Liver (tissue), 9 donors: ENCODE data around the gene CARD14. TPM values are rescaled to one million over a fixed set of nuclear protein-coding genes. Genes with fewer than 3 reads are reported as not detected.

Source experiments
- DNase-seq: peaks from one replicate; pipeline ENCODE4 v3.0.0-alpha.2; 2017; ENCODE audit warnings: low spot score
- H3K27ac ChIP-seq, 2 donors: one replicate each; pipeline ENCODE4 v1.7.0; 2013; ENCODE audit warnings: inconsistent platforms in 2 of 2, low read length in 2 of 2, control low read depth in 1 of 2, low read depth in 1 of 2, mild to moderate bottlenecking in 1 of 2
- H3K27me3 ChIP-seq, 4 donors: one replicate each; pipeline versions ENCODE4 v1.6.1 to v1.7.0; 2013; ENCODE audit warnings: low read length in 3 of 4, inconsistent platforms in 1 of 4, mild to moderate bottlenecking in 1 of 4, moderate library complexity in 1 of 4; ENCODE audit not compliant: control insufficient read depth in 4 of 4, insufficient read depth in 4 of 4
- H3K36me3 ChIP-seq, 4 donors: one replicate each; pipeline versions ENCODE4 v1.6.1 to v1.7.0; 2013; ENCODE audit warnings: low read length in 3 of 4, mild to moderate bottlenecking in 3 of 4, low read depth in 1 of 4, moderate library complexity in 1 of 4; ENCODE audit not compliant: control insufficient read depth in 4 of 4, insufficient read depth in 3 of 4
- H3K4me1 ChIP-seq, 4 donors: one replicate each; pipeline versions ENCODE4 v1.6.1 to v1.7.0; 2013; ENCODE audit warnings: low read length in 3 of 4, mild to moderate bottlenecking in 3 of 4, moderate library complexity in 1 of 4; ENCODE audit not compliant: control insufficient read depth in 4 of 4, insufficient read depth in 4 of 4
- H3K4me3 ChIP-seq, 3 donors: one replicate each; pipeline versions ENCODE4 v1.6.1 to v1.7.0; 2013; ENCODE audit warnings: low read length in 3 of 3, control low read depth in 1 of 3, low read depth in 1 of 3, mild to moderate bottlenecking in 1 of 3
- H3K9ac ChIP-seq, 2 donors: one replicate each; pipeline ENCODE4 v1.7.0; 2013; ENCODE audit warnings: low read length in 2 of 2, mild to moderate bottlenecking in 2 of 2, moderate library complexity in 2 of 2, control low read depth in 1 of 2, low read depth in 1 of 2
- H3K9me3 ChIP-seq, 4 donors: one replicate each; pipeline versions ENCODE4 v1.6.1 to v1.7.0; 2013; ENCODE audit warnings: low read length in 3 of 4; ENCODE audit not compliant: control insufficient read depth in 4 of 4
- CTCF ChIP-seq: fragments of 150-350 bp; IDR thresholded peaks from 2 replicates; pipeline ENCODE4 v1.5.1; 2017; ENCODE audit warnings: improper control_type of control experiment, low read depth, low read length; ENCODE audit not compliant: missing input control
- FOXA1 ChIP-seq: IDR thresholded peaks from 2 replicates; pipeline ENCODE4 v1.6.1; 2016; ENCODE audit warnings: antibody characterized with exemption
- GABPA ChIP-seq, 2 donors: IDR thresholded peaks in 1 of 2; conservative IDR thresholded peaks in 1 of 2; 2 replicates each; pipeline ENCODE4 v1.6.1; 2016; ENCODE audit warnings: antibody characterized with exemption in 2 of 2, mild to moderate bottlenecking in 1 of 2, moderate library complexity in 1 of 2
- HNF4A ChIP-seq, 2 donors: conservative IDR thresholded peaks; 2 replicates each; pipeline ENCODE4 v1.6.1; 2016; ENCODE audit warnings: antibody characterized with exemption in 2 of 2, mild to moderate bottlenecking in 2 of 2
- HNF4G ChIP-seq: IDR thresholded peaks from 2 replicates; pipeline ENCODE4 v1.6.1; 2016; ENCODE audit warnings: antibody characterized with exemption
- MAX ChIP-seq: IDR thresholded peaks from 2 replicates; pipeline ENCODE4 v1.6.1; 2016; ENCODE audit warnings: antibody characterized with exemption
- NR2F2 ChIP-seq: IDR thresholded peaks from 2 replicates; pipeline ENCODE4 v1.6.1; 2016; ENCODE audit warnings: antibody characterized with exemption
- REST ChIP-seq: IDR thresholded peaks from 2 replicates; pipeline ENCODE4 v1.6.1; 2016; ENCODE audit warnings: antibody characterized with exemption, mild to moderate bottlenecking
- RXRA ChIP-seq, 2 donors: IDR thresholded peaks; 2 replicates each; pipeline ENCODE4 v1.6.1; 2017 to 2018; ENCODE audit warnings: antibody characterized with exemption in 2 of 2, mild to moderate bottlenecking in 1 of 2
- WGBS: extraction: QIAGEN DNeasy Blood & Tissue Kit; methylation state at CpG from one replicate; pipeline ENCODE4 v1.1.7; 2013; 5-methylcytosine and 5-hydroxymethylcytosine counted together
- polyA plus RNA-seq, 2 donors: library from polyadenylated mRNA; stranded (reverse) in 1 of 2; unstranded in 1 of 2; fragments of 200-250 nt in 1 of 2; fragments of >200 nt in 1 of 2; fragmentation: Nextera tagmentation in 1 of 2; extraction: Ambion mirVana in 1 of 2; gene quantifications; one replicate each; pipeline versions ENCODE4 v1.2.1 to v1.2.3, GENCODE V29; 2013 to 2015
- total RNA-seq, 2 donors: library from RNA; depleted of rRNA; stranded (reverse); fragments of >200 nt; gene quantifications; one replicate each; pipeline ENCODE4 v1.2.3, GENCODE V29; 2014
- TF ChIP-seq, protein P1 (sequence below): IDR thresholded peaks from 2 replicates; pipeline ENCODE4 v1.6.1; 2016; ENCODE audit warnings: antibody characterized with exemption
- donor health status: healthy.
- donor health status: healthy.
- donor health status: healthy.
- donor health status: healthy.
- donor health status: healthy.

Gene CARD14
- total and polyA plus RNA-seq, 4 donors = 0.07 to 0.70 (median 0.29) TPM

DNA sequence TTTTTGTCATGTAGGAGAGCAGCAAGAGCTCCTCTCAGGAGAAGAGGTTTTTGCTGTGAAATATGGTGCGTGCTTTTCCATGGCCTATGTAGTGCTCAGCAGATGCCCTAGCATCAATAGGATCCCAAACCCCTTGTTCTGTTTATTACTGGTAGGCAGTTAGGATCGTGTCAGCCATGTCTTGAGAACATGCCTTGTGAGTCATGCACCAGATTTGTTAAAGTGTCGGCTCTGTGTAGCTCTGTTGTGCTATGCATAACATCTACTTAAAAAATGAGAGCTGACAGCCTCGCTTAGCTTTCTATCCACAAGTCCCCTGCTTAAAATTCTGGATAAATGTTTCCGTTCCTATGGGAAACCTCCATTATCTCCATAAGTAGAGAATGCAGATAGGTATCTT is 18.5 kb upstream of the CARD14 start:
- no peak for DNase-seq
- Histone ChIP-seq H3K4me1 (peaks cover 3 to 7% (median 6%) of the 10 kb centered on the region in 4 donors), H3K27me3 (no peaks in the 10 kb centered on the region), H3K36me3 (no peaks in the 10 kb centered on the region), H3K9ac (no peak overlapping the region), H3K4me3 (no peak overlapping the region), H3K27ac (no peak overlapping the region), H3K9me3 (peaks cover 0 to 10% (median 0%) of the 10 kb centered on the region in 4 donors)
- 90% methylated on average over 5 of the region's 5 CpGs for WGBS
- TF ChIP-seq HNF4G (no peak), NR2F2 (no peak), RXRA (IDR thresholded peaks at IDR 0.05) (no peak), FOXA1 (no peak)
- TF ChIP-seq, protein P1, sequence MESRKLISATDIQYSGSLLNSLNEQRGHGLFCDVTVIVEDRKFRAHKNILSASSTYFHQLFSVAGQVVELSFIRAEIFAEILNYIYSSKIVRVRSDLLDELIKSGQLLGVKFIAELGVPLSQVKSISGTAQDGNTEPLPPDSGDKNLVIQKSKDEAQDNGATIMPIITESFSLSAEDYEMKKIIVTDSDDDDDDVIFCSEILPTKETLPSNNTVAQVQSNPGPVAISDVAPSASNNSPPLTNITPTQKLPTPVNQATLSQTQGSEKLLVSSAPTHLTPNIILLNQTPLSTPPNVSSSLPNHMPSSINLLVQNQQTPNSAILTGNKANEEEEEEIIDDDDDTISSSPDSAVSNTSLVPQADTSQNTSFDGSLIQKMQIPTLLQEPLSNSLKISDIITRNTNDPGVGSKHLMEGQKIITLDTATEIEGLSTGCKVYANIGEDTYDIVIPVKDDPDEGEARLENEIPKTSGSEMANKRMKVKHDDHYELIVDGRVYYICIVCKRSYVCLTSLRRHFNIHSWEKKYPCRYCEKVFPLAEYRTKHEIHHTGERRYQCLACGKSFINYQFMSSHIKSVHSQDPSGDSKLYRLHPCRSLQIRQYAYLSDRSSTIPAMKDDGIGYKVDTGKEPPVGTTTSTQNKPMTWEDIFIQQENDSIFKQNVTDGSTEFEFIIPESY = no peak

DNA sequence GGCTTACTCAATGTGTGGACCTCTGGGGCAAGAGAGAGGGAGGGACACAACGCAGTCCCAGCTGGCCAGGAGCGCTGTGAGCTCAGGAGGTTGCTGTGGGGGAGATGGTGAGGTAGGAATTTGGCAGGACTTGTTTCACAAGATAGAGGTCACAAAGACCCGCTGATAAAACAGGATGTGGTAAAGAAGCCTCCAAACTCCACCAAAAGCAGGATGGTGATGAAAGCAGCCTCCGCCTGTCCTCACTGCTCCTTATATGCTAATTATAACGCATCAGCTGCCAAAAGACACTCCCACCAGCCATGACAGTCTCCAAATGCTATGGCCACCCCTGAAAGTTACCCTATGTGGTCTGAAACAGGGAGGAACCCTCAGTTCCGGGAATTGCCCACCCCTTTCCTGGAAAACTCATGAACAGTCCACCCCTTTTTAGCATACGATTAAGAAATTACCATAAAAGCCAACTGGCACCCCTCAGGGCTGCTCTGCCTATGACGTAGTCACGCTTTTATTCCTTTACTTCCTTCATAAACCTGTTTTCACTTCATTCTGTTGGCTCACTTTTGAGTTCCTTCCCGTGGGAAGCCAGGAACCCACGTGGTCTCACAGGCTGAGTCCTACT is 17.6 kb upstream of the CARD14 start:
- no peak overlapping the region for H3K4me3 ChIP-seq
- 83% methylated on average over 11 of the region's 11 CpGs for WGBS
- H3K27me3 ChIP-seq = no peaks in the 10 kb centered on the region
- no peaks in the 10 kb centered on the region for H3K36me3 ChIP-seq
- H3K27ac ChIP-seq = no peak overlapping the region
- H3K4me1 ChIP-seq = peaks cover 3 to 7% (median 5%) of the 10 kb centered on the region in 4 donors
- peaks cover 0 to 10% (median 0%) of the 10 kb centered on the region in 4 donors for H3K9me3 ChIP-seq
- DNase-seq = no peak
- TF ChIP-seq CTCF (no peak), MAX (no peak), GABPA (IDR thresholded peaks at IDR 0.05 in 1 of 2, conservative IDR thresholded peaks at IDR 0.05 in 1 of 2) (no peak), HNF4A (conservative IDR thresholded peaks at IDR 0.05) (no peak), REST (no peak)
- H3K9ac ChIP-seq = no peak overlapping the region
